Transverse colon (tissue), 4 donors: Measurements from ENCODE around the gene RHOXF2B. TPM values are rescaled to one million over a fixed set of nuclear protein-coding genes. Genes with fewer than 3 reads are reported as not detected.

Experiments
- DNase-seq: peaks from one replicate; pipeline ENCODE4 v3.0.0-alpha.2; 2019
- H3K27ac ChIP-seq, 4 donors: fragments of 200-600 bp; sonication (generic); 2 replicates each; pipeline ENCODE4 v1.5.1; 2016 to 2018; ENCODE audit warnings: inconsistent platforms in 4 of 4
- H3K27me3 ChIP-seq: fragments of 200-600 bp; sonication (generic); 2 replicates; pipeline ENCODE4 v1.5.1; 2017; ENCODE audit warnings: inconsistent platforms
- H3K36me3 ChIP-seq, 4 donors: fragments of 200-600 bp; sonication (generic); 2 replicates each; pipeline ENCODE4 v1.5.1; 2017 to 2019; ENCODE audit warnings: inconsistent platforms in 4 of 4
- H3K4me1 ChIP-seq, 4 donors: fragments of 200-600 bp; sonication (generic); 2 replicates each; pipeline ENCODE4 v1.5.1; 2017 to 2020; ENCODE audit warnings: inconsistent platforms in 4 of 4
- H3K4me3 ChIP-seq, 4 donors: fragments of 200-600 bp; sonication (generic); 1 replicate in 1 of 4; 2 replicates in 3 of 4; pipeline versions ENCODE4 v1.5.1 to v1.6.1; 2017 to 2019; ENCODE audit warnings: inconsistent platforms in 4 of 4
- H3K9me3 ChIP-seq, 2 donors: fragments of 200-600 bp; sonication (generic); 2 replicates each; pipeline ENCODE4 v1.5.1; 2017 to 2019; ENCODE audit warnings: inconsistent platforms in 2 of 2
- EP300 ChIP-seq: sonication (generic); formaldehyde crosslinking; IDR thresholded peaks from one replicate; pipeline ENCODE4 v1.6.1; 2017; ENCODE audit warnings: antibody characterized with exemption, low read depth
- POLR2A ChIP-seq: fragments of 450-650 bp; IDR thresholded peaks from one replicate; pipeline ENCODE4 v1.6.1; 2016; ENCODE audit warnings: antibody characterized with exemption, mild to moderate bottlenecking, moderate library complexity
- POLR2AphosphoS5 ChIP-seq, 3 donors: sonication (generic); formaldehyde crosslinking; IDR thresholded peaks; one replicate each; pipeline ENCODE4 v1.6.1; 2016; ENCODE audit warnings: antibody characterized with exemption in 3 of 3
- WGBS, 2 donors: methylation state at CpG; one replicate each; pipeline ENCODE4 v1.1.5; 2018; ENCODE audit warnings: low coverage in 1 of 2; 5-methylcytosine and 5-hydroxymethylcytosine counted together
- in situ Hi-C, 4 donors: fragments of 200-750 bp; cut with MboI; loops; one replicate each; pipeline versions ENCODE4 v1.15.0 to v1.15.1; 2017; ENCODE audit warnings: low sequenced_read_pairs in 3 of 4, low pct_ligation_motif_present in 1 of 4, low pct_unique_long_range_greater_than_20kb in 1 of 4
- intact Hi-C: fragments of 100-400 bp; cut with DNase I; formaldehyde crosslinking; loops from one replicate; pipeline ENCODE4 v1.15.1; 2023; ENCODE audit warnings: low total_unique reads
- total RNA-seq, 4 donors: library from RNA; depleted of rRNA; stranded (reverse); fragments of >200 nt; gene quantifications; one replicate each; pipeline ENCODE4 v1.1.0, GENCODE V29; 2016
- TF ChIP-seq, protein P1 (sequence below), 5 experiments: fragments of 200-600 bp in 3 of 5; fragments of 450-650 bp in 2 of 5; sonication (generic) in 3 of 5; IDR thresholded peaks; 1 replicate in 2 of 5; 2 replicates in 3 of 5; pipeline ENCODE4 v1.5.1; 2016 to 2017; ENCODE audit warnings: antibody characterized with exemption in 5 of 5, inconsistent platforms in 3 of 5, mild to moderate bottlenecking in 2 of 5, moderate library complexity in 1 of 5

RHOXF2B gene
- total RNA-seq, 4 donors from 2014 or later = not detected

- Histone ChIP-seq H3K9me3 (no peaks in the 10 kb centered on the region), H3K4me1 (no peaks in the 10 kb centered on the region), H3K27me3 (no peaks in the 10 kb centered on the region), H3K4me3 (no peak overlapping the region), H3K27ac (no peak overlapping the region), H3K36me3 (no peaks in the 10 kb centered on the region)
- WGBS, 2 donors = 22 to 33% methylated on average over 1 to 3 of the region's 3 CpGs
- in situ Hi-C loops = no loop called here
- intact Hi-C loops = no loop called here
- no peak for DNase-seq
- TF ChIP-seq POLR2AphosphoS5 (IDR thresholded peaks at IDR 0.05) (no peak), POLR2A (no peak)
- TF ChIP-seq, protein P1, sequence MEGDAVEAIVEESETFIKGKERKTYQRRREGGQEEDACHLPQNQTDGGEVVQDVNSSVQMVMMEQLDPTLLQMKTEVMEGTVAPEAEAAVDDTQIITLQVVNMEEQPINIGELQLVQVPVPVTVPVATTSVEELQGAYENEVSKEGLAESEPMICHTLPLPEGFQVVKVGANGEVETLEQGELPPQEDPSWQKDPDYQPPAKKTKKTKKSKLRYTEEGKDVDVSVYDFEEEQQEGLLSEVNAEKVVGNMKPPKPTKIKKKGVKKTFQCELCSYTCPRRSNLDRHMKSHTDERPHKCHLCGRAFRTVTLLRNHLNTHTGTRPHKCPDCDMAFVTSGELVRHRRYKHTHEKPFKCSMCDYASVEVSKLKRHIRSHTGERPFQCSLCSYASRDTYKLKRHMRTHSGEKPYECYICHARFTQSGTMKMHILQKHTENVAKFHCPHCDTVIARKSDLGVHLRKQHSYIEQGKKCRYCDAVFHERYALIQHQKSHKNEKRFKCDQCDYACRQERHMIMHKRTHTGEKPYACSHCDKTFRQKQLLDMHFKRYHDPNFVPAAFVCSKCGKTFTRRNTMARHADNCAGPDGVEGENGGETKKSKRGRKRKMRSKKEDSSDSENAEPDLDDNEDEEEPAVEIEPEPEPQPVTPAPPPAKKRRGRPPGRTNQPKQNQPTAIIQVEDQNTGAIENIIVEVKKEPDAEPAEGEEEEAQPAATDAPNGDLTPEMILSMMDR (IDR thresholded peaks at IDR 0.05) = no peak
These were observed 48.1 kb downstream of the RHOXF2B start for GRCh38 chrX:120029354-120029753.

DNA sequence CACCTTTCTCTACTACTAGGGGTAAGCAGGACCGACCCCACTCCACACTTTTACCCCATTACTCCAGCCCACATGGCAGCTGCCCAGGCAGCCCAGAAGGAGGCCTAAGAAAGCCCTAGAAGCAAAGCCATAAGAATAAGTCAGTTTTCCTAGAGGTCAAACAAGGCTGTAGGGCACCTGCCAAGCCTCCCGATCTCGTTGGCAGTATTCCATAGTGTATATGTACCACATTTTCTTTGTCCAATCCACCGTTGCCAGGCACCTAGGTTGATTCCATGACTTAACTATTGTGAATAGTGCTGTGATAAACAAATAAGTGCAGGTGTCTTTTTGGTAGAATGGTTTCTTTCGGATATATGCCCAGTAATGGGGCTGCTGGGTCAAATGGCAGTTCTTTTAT lies 54.2 kb downstream of the RHOXF2B start:
- no peak for DNase-seq

DNA sequence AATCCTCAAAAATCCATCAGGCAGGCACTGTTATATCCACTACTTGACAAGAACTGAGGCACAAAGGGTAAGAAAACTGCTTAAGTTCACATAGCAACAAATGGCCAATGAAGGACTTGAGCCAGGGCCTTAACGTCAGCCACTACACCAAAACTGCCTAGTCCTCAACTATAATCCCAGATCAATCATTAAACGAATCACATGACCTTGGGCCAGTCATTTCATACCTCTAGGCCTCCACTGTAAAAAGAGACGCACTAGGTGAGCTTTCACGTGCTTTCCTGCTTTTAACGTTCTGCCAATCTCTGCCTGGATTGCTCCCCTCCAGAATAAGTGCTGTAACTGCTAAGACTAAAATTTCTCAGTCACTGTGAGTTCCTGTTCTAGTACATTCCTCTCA lies 54.7 kb downstream of the RHOXF2B start:
- DNase-seq = no peak
- intact Hi-C loops = no loop called here
- no peak overlapping the region for H3K27ac ChIP-seq
- in situ Hi-C loops = no loop called here
- 59 to 70% methylated on average over 5 of the region's 5 CpGs for WGBS, 2 donors
- H3K36me3 ChIP-seq = no peaks in the 10 kb centered on the region
- H3K4me3 ChIP-seq = no peak overlapping the region
- TF ChIP-seq, protein P1 (IDR thresholded peaks at IDR 0.05) = no peak
- TF ChIP-seq EP300 = no peak
- no peak for TF ChIP-seq POLR2A
- no peak for TF ChIP-seq POLR2AphosphoS5 (IDR thresholded peaks at IDR 0.05)
- H3K9me3 ChIP-seq = no peaks in the 10 kb centered on the region
- peaks cover 11% of the 10 kb centered on the region for H3K27me3 ChIP-seq
- H3K4me1 ChIP-seq = no peaks in the 10 kb centered on the region

More for the DNA sequence above, 54.2 kb downstream of the RHOXF2B start:
- Histone ChIP-seq H3K9me3 (no peaks in the 10 kb centered on the region), H3K36me3 (no peaks in the 10 kb centered on the region), H3K4me1 (no peaks in the 10 kb centered on the region), H3K27me3 (peaks cover 6% of the 10 kb centered on the region), H3K4me3 (no peak overlapping the region), H3K27ac (no peak overlapping the region)
- TF ChIP-seq EP300 (no peak), POLR2A (no peak), POLR2AphosphoS5 (IDR thresholded peaks at IDR 0.05) (no peak)
- TF ChIP-seq, protein P1 (IDR thresholded peaks at IDR 0.05) = no peak
- WGBS, 2 donors = 52% methylated on average over 5 of the region's 5 CpGs; no CpG with 5 or more reads in 1 of the 2 donors
- intact Hi-C loops (no loop called here), in situ Hi-C loops (no loop called here)

Other genes with a start within 250 kb of the RHOXF2B start
- 10 to 100 TPM in 1 of 4 donors, 1 to 10 TPM in 3; 3.4 to 16.8 (median 5.7) TPM for gene UPF3B, start 224.7 kb downstream of the RHOXF2B start, total RNA-seq
- gene RNF113A, start 206.0 kb downstream of the RHOXF2B start, total RNA-seq = 10 to 100 TPM in 2 of 4 donors, 1 to 10 TPM in 2; 1.9 to 16.7 (median 10.1) TPM
- gene NDUFA1, start 205.9 kb downstream of the RHOXF2B start, total RNA-seq = 100 to 1,000 TPM in 1 of 4 donors, 10 to 100 TPM in 3; 11.9 to 128 (median 70.9) TPM
- gene AKAP14, start 181.8 kb downstream of the RHOXF2B start, total RNA-seq = not detected
- 10 to 100 TPM in 2 of 4 donors, 1 to 10 TPM in 2; 2.6 to 14.7 (median 8.5) TPM for gene NKAP, start 133.9 kb downstream of the RHOXF2B start, total RNA-seq
- gene RHOXF1, start 38.2 kb upstream of the RHOXF2B start, total RNA-seq = 10 to 100 TPM in 1 of 4 donors, 1 to 10 TPM in 1, not detected in 2; 1.3 to 10.8 TPM
- not detected for gene RHOXF2, start 80.9 kb upstream of the RHOXF2B start, total RNA-seq
- 10 to 100 TPM in 2 of 4 donors, 1 to 10 TPM in 2; 5.6 to 16.1 (median 10.0) TPM for gene ZBTB33, start 173.1 kb upstream of the RHOXF2B start, total RNA-seq
- gene TMEM255A, start 233.8 kb upstream of the RHOXF2B start, total RNA-seq = 1 to 10 TPM in 3 of 4 donors, not detected in 1; 1.2 to 1.7 (median 1.4) TPM